Activated CD4-positive, alpha-beta T cell treated with anti-CD3 and anti-CD28 coated beads, Interleukin-2, amount 50 U/mL, for 16 hours (primary cell): ENCODE results near the gene QRICH1.

Source experiments
- DNase-seq: peaks from one replicate; pipeline ENCODE4 v3.0.0-alpha.2; 2020

Gene QRICH1

GRCh38 chr3:49119439-49119838, 25.6 kb upstream of the QRICH1 start:
- no peak for DNase-seq

- DNase-seq, result no peak
Observed at GRCh38 chr3:49119036-49119435, 25.2 kb upstream of the QRICH1 start.

GRCh38 chr3:49112262-49112661, 18.4 kb upstream of the QRICH1 start:
- no peak for DNase-seq

GRCh38 chr3:49111347-49111746, 17.5 kb upstream of the QRICH1 start:
- no peak for DNase-seq

- DNase-seq, result no peak
Observed at GRCh38 chr3:49110780-49111179, 16.9 kb upstream of the QRICH1 start.

- no peak for DNase-seq
Observed at GRCh38 chr3:49108346-49108745, 14.5 kb upstream of the QRICH1 start.

DNA sequence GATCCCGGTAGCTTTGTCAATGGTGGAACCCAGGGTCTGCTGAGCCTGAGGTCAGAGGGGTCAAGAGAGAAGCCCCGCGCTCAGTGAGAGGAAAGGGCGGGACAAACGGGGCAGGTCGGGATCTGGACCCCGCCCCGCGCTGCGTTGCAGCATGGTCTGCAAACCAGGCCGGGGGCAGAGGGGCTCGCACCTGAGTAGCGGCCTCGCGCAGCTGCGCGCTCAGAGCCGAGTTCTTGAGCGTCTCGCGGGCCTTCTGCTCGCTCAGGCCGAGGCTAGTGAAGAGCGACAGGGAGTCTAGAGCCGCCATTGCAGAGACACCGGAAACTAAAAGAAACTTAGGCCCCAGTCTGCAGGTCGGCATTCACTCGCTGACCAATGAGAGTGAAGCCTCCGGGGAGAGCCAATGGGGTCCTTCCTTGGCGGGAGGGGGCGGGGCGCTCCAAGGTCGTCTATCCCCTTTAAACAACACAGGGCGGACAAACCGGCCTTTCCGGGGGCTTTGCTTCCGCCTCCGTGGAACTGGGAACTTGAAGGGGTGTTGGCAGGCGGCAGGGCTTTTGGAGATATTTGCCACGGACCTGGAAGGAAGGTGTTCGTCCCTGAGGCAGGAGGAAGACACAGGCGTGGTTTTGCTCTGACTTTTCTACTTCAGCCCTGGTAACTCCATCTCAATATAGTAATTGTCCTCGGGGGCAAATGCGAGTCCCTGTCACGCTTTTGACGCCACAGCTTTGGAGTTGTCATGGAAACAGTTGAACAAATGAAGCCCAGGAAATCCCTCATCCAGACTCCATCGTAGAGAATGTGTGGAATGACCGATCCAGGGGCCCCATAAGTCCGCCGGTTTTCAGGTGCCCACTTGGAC, 10.8 kb upstream of the QRICH1 start, which contains the start of gene QARS1:
Gene QARS1 (minus strand): TSS at position 331 of the 865 bp plus-strand sequence. CDS start 24 bp downstream, at position 307.
- DNase-seq, result peak; percentile 93

DNA sequence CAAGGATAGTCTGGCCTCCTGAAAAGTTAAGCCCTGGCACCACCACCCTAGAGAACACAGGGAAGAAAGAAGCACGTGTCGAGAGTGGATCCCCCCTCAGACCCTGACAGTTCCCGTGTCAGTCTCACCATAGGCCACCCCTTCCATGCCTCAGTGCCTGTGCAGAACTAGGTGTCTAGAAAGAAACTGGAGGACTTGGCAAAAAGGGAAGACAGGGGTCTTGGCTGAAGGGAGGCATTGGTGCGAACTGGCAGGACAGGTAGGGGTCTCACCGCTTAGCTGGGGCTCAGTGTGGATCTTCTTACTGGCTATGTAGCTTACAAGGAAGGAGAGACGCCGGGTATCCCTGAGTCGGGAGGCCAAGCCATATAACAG, 10.2 kb upstream of the QRICH1 start:
- no peak for DNase-seq

- DNase-seq, result no peak
Observed at GRCh38 chr3:49100046-49100615, 6.3 kb upstream of the QRICH1 start.

DNA sequence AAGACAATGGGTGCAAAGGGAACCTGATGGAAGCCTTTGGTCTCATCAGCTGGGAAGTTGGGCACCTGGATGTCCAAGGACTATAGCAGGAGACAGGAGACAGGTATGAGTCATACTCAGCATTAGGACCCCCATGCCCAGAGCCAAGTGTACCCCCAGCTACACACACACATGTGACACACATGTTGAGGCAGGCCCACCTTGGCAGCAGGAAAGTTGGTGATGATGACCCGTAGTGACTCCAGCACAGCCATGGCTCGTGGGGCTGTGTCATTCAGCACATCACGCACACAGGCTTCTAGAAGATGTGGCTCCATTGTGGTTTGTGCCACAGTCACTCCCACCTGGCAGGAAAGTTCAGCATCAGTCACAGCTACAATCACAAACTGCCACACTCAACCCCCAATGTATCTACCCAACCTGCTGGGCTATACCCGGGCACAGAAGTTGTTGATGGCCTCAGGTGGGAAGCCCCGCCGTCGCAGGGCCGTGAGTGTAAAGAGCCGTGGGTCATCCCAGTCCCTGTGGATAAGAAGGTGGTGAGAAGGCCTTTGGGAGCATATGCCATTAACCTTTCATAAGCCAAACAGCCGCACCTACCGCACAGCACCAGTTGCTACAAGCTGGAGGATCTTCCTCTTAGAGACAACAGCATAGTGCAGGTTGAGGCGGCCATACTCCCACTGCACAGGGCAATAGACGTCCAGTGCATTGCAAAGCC, 5.2 kb upstream of the QRICH1 start:
- no peak for DNase-seq

- DNase-seq, result no peak
Observed at GRCh38 chr3:49098429-49098828, 4.6 kb upstream of the QRICH1 start.

- peak; percentile 86 for DNase-seq
Observed at GRCh38 chr3:49092938-49093852, 676 bp downstream of the QRICH1 start.

- no peak for DNase-seq
Observed at GRCh38 chr3:49081429-49081828, 12.4 kb downstream of the QRICH1 start.

DNA sequence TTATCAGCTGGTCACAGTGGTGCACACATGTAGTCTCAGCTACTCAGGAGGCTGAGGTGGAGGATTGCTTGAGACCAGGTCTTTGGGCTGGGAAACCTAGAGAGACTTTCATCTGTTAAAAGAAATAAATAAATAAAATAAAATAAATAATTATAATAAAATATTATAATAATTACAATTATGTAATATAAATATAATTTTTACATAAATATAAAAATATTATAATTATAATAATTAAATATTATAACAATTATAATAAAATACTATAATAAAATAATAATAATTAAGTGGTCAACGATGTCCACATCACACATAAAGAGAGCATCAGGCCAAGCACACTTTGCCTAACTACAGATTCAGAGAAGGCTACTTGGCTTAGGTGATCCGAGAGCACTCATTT, 14.6 kb downstream of the QRICH1 start:
- no peak for DNase-seq

DNA sequence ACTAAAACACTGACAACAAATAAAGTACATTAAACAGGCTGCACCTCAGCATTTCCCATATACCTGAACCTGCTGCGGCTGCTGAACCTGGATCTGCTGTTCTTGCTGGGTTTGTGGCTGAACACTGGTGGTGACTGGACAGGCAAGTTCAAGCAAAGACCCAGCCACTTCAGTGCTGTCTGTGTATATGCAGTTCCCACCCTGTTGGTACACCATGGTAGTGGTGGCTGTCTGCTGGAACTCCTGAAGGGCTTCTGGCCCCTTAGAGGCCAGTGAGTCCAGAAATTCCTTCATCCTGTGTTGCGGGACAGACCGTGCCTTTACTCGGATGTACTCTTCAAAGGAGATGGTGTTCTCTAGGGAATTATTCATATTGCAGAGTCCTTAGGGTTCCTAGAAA, 17.2 kb downstream of the QRICH1 start:
- DNase-seq, result no peak

DNA sequence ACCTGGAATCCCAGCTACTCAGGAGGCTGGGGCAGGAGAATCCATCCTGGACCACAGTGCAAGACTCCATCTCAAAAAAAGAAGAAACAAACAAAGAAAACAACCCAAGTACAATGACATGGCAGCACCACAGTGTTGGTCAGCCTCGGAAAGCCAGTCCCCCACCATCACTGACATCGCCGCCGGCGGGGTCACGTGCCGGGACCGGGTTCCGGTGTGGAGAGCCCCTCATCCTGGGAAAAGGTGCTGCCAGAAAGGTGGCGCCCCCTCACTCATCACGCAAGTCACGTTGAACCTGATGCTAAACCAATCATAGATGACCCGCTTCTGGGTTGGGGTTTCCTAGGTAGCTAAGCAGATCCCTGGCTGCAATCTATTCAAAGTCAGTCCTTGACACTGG, 17.8 kb downstream of the QRICH1 start:
- no peak for DNase-seq

GRCh38 chr3:49058011-49058410, 35.9 kb downstream of the QRICH1 start:
- no peak for DNase-seq

DNA sequence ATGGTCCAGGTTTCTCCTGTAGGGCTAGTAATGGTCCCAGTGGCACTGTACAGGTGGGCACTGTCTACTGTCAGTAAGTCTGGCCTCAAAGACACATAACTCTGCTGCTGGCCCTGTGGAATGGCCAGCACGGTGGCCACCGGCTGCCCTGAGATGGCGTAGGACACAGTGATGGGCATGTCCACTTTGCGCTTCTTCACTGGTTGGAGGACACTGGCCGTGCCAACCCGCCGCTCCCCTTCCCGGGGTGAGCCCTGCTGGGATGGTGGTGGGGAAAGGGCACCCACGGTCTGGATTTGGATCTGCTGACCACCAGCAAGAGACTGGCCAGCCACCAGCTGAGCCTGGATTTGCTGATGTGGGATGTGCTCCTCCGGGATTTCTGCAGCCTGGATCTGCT, 36.6 kb downstream of the QRICH1 start:
- DNase-seq, result no peak

DNA sequence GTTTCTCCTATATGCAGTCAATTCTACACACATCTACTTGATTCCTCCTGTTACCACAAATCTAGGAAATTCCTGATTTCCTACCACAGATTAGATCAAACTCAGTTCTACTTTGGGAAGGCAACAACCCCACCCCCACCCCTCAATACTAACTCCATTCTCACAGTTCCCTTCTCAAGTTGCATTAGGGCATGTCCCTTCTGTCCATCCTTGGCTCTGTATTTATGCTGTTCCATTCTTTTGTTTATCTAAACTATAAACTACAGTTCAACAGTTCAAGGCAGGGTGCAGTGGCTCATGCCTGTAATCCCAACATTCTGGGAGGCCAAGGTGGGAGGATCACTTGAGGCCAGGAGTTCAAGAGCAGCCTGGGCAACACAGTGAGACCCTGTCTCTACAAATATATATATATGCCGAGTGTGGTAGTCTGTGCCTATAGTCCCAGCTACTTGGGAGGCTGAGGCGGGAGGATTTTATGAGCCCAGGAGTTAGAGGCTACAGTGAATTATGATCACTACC, 39.5 kb downstream of the QRICH1 start:
- no peak for DNase-seq

- DNase-seq, result no peak
Observed at GRCh38 chr3:49053543-49053942, 40.3 kb downstream of the QRICH1 start.

- DNase-seq, result no peak
Observed at GRCh38 chr3:49035281-49035680, 58.6 kb downstream of the QRICH1 start.

GRCh38 chr3:49034650-49035049, 59.2 kb downstream of the QRICH1 start:
- no peak for DNase-seq
